ENCODE results near the gene AKT3. TPM values are rescaled to one million over a fixed set of nuclear protein-coding genes. Genes with fewer than 3 reads are reported as not detected.

Gene AKT3
- total RNA-seq, 1 donor from 2014 or later = 35.3 TPM

DNA sequence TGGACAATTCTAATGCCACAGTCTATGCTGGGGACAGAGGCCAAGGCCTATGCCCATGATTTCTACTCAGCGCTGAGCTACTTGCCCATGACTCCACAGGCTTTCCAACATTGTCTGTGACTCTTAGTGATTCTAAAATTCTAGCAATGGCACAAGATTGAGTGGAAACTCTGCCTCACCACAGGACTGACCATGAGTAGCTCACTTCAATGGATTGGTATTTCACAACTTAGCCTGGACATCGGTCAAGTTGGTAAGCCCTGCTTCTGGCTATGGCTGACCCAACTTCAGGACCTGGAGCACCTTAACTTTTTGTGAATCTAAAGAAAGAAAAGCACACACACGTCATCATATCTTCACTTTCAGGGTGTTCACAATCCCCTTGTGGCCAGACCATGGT is 339.1 kb downstream of the AKT3 start:
- H3K36me3 Mint-ChIP-seq (ENCODE audit: low read depth) = peaks cover 12% of the 10 kb centered on the region
- peaks cover 20% of the 10 kb centered on the region for H3K4me1 Mint-ChIP-seq (ENCODE audit: low read depth)
- no peaks in the 10 kb centered on the region for H3K9me3 Mint-ChIP-seq
- H3K4me3 Mint-ChIP-seq (ENCODE audit: low read depth) = no peak overlapping the region
- H3K27me3 Mint-ChIP-seq (ENCODE audit: low read depth) = no peaks in the 10 kb centered on the region
- DNase-seq (ENCODE audit: low spot score) = no peak
- H3K27ac Mint-ChIP-seq = no peak overlapping the region
- intact Hi-C loops (cut with micrococcal nuclease) = no loop called here

DNA sequence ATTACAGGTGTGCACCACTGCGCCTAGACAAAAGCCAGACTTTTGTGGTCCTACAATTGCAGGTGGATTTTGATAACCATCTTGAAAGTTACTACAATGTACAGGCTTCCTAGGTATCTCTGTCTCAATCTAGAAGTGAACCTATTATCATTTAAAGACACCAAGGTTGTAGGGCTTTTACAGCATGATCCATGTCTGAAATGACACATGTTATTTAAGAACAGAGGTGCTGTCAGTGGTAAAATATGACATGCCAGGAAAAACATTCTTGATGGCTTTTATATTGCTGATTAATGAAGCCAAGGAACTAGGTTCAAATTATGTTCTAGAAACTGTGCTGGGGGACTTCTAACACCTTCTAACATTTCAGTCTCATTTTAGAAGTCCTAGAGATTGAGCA is 341.1 kb downstream of the AKT3 start:
- Mint-ChIP-seq H3K9me3 (no peaks in the 10 kb centered on the region), H3K4me1 (ENCODE audit: low read depth) (peaks cover 16% of the 10 kb centered on the region), H3K4me3 (ENCODE audit: low read depth) (no peak overlapping the region), H3K27me3 (ENCODE audit: low read depth) (no peaks in the 10 kb centered on the region), H3K27ac (no peak overlapping the region), H3K36me3 (ENCODE audit: low read depth) (peaks cover 12% of the 10 kb centered on the region)
- intact Hi-C loops (cut with micrococcal nuclease) = no loop called here
- DNase-seq (ENCODE audit: low spot score) = no peak

DNA sequence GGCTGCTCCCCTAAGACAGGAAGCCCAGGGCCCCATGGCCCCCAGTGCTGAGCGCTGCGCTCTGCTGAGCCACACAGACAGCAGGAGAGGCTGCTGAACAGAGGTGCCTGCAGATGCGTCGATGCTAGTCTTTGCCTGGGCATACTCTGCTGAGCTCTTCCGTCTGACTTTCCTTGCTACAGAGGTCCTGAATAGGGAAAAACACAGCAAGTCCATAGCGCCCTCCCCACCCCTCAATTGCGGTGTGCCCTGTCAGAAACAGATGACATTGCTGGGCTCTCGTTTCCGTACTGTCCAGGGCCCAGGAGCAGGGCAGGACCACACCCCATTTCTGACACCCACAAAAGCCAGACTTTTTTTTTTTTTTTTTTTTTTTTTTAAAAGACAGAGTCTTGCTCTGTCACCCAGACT is 341.7 kb downstream of the AKT3 start:
- Mint-ChIP-seq H3K9me3 (no peaks in the 10 kb centered on the region), H3K27me3 (ENCODE audit: low read depth) (no peaks in the 10 kb centered on the region), H3K36me3 (ENCODE audit: low read depth) (peaks cover 15% of the 10 kb centered on the region), H3K4me1 (ENCODE audit: low read depth) (peaks cover 16% of the 10 kb centered on the region), H3K27ac (no peak overlapping the region), H3K4me3 (ENCODE audit: low read depth) (no peak overlapping the region)
- intact Hi-C loops (cut with micrococcal nuclease) = no loop called here
- DNase-seq (ENCODE audit: low spot score) = no peak

DNA sequence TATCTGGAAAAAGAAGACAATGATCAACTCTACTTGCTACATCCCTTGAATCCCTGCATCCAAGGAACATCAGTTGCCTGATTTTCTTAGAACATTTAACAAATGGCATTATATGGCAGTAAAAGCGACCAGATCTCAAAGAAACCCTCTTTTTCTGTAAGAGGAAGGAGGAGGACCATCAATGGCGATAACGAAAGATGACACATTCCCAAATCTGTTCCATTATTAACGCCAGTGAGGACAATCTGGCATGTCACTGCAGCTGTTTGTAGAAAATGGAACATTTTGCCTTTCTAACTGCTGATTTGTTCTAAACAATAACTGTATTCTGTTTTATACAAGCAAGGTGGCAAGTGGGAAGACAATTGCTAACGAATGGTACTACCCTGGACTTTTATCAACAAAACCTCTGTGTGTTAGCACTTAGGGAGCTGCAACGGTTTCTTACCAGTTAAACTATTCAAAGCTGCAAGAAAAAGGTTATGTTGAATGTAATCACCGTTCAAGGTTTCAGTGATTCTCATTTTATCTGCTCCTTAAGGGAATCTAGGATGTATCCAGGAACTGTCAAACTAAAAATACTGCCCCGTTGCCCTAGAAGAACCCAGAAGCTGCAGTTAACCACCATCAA is 342.3 kb downstream of the AKT3 start:
- Mint-ChIP-seq H3K36me3 (ENCODE audit: low read depth) (peaks cover 18% of the 10 kb centered on the region), H3K27me3 (ENCODE audit: low read depth) (no peaks in the 10 kb centered on the region), H3K4me3 (ENCODE audit: low read depth) (no peak overlapping the region), H3K27ac (no peak overlapping the region), H3K9me3 (no peaks in the 10 kb centered on the region), H3K4me1 (ENCODE audit: low read depth) (peaks cover 16% of the 10 kb centered on the region)
- DNase-seq (ENCODE audit: low spot score) = no peak
- intact Hi-C loops (cut with micrococcal nuclease) = no loop called here

DNA sequence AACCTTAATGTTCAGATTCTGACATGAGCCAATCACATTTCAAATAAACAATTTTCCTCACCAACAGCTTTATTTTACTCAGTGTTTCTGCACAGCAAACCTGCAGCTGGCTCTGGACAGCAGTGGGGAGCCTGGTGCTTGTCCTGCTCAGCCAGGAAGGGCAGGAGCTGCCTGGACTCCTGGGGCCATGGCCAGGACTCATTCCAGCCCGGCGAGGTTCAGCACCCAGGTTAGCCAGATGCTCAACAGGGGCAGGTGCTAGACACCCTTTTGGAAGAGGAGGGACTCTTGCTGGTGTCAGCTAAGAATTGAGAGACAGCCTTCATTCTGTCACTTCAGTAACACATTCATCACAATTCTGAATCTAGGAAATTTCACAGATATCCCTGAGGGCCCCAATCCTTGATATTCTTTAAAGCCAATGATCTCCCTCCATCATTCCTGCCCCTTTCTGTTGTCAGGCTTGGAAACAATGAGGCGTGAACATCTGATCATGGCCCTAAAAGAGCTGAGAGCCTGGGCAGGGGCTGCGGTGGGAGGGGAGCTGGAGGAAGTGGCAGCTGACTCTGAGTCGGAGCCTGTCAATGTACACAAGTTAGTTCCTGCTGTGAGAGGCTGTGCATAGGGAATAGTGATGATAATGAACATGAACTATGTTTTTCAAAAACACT is 342.9 kb downstream of the AKT3 start:
- Mint-ChIP-seq H3K36me3 (ENCODE audit: low read depth) (peaks cover 23% of the 10 kb centered on the region), H3K27me3 (ENCODE audit: low read depth) (no peaks in the 10 kb centered on the region), H3K9me3 (no peaks in the 10 kb centered on the region), H3K4me3 (ENCODE audit: low read depth) (no peak overlapping the region), H3K27ac (no peak overlapping the region), H3K4me1 (ENCODE audit: low read depth) (peaks cover 16% of the 10 kb centered on the region)
- DNase-seq (ENCODE audit: low spot score) = no peak
- intact Hi-C loops (cut with micrococcal nuclease) = no loop called here

DNA sequence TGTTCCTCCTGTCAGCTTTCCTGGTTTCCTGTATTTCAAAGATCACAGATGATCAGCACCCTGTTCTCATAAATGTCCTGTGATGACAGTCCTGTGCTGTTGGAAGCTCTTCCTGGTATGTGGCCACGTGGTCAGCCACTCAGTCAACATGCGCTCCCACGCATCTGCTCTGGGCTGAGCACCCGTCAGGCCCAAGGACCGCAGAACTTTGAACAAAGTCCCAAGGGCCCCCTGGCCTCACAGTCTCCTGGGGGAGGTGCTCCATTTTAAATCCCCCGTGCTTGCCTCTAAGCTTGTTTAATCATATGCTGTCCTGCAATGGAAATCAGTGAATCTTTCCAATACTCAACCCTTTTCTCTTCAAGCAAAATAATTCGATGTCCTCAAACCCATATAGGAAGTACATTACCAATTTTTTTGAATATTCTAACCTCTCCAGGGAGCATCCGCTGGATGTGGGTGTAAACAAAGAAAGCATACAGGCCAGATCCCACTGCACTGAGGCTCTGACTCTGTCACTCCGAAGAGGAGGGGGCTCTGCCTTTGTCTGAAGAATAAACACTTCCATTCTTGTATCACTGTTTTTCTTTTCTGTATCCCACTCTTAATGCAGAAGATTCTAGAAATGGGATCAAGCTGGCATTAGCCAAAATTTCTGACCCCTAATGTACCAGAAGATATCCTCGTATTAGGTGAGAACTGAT is 343.9 kb downstream of the AKT3 start:
- Mint-ChIP-seq H3K9me3 (no peaks in the 10 kb centered on the region), H3K27me3 (ENCODE audit: low read depth) (no peaks in the 10 kb centered on the region), H3K27ac (no peak overlapping the region), H3K4me1 (ENCODE audit: low read depth) (peaks cover 16% of the 10 kb centered on the region), H3K4me3 (ENCODE audit: low read depth) (no peak overlapping the region), H3K36me3 (ENCODE audit: low read depth) (peaks cover 16% of the 10 kb centered on the region)
- intact Hi-C loops (cut with micrococcal nuclease) = no loop called here
- no peak for DNase-seq (ENCODE audit: low spot score)

DNA sequence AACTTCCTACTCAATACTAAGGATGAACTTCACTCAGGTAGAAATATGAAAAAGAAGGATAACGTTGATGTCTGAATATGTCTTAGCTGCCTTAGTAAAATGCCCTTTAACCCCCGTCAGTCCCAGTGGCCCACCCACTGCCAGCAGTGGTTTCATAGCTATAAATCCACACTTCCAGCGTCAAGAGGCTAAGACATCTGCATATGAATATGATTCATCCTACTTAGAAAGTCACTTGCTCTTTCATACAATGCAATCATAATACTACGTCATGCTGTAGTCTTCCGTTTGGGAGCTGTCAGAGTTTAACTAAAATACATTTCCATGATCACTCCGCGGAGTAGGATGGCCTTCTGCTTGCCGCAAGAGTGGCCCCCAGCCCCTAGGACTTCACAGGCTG is 346.9 kb downstream of the AKT3 start:
- no peak for DNase-seq (ENCODE audit: low spot score)
- Mint-ChIP-seq H3K4me3 (ENCODE audit: low read depth) (no peak overlapping the region), H3K27me3 (ENCODE audit: low read depth) (no peaks in the 10 kb centered on the region), H3K27ac (no peak overlapping the region), H3K4me1 (ENCODE audit: low read depth) (peaks cover 7% of the 10 kb centered on the region), H3K9me3 (no peaks in the 10 kb centered on the region), H3K36me3 (ENCODE audit: low read depth) (peaks cover 11% of the 10 kb centered on the region)
- intact Hi-C loops (cut with micrococcal nuclease) = no loop called here

DNA sequence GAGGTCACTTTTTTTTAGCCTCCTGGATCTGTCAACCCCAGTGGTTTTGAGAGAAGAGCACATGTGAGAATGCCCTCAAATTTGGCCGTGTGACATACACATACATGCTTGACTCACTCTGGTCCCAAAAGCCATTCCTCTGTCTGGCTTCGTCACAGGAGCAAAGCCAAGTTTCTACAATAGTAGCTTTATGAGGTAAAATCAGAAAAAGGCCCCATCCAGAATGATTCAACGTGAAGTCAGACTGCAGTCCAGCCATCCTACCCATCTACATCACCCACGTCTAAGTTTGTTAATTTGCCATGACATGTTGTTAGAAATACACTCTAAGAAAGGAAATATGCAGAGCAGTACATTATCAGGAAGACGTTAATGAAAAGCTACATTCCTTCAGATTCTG is 349.0 kb downstream of the AKT3 start:
- H3K9me3 Mint-ChIP-seq = no peaks in the 10 kb centered on the region
- intact Hi-C loops (cut with micrococcal nuclease) = no loop called here
- H3K36me3 Mint-ChIP-seq (ENCODE audit: low read depth) = peaks cover 11% of the 10 kb centered on the region
- peaks cover 4% of the 10 kb centered on the region for H3K4me1 Mint-ChIP-seq (ENCODE audit: low read depth)
- DNase-seq (ENCODE audit: low spot score) = no peak
- H3K27me3 Mint-ChIP-seq (ENCODE audit: low read depth) = no peaks in the 10 kb centered on the region
- H3K27ac Mint-ChIP-seq = no peak overlapping the region
- H3K4me3 Mint-ChIP-seq (ENCODE audit: low read depth) = no peak overlapping the region

DNA sequence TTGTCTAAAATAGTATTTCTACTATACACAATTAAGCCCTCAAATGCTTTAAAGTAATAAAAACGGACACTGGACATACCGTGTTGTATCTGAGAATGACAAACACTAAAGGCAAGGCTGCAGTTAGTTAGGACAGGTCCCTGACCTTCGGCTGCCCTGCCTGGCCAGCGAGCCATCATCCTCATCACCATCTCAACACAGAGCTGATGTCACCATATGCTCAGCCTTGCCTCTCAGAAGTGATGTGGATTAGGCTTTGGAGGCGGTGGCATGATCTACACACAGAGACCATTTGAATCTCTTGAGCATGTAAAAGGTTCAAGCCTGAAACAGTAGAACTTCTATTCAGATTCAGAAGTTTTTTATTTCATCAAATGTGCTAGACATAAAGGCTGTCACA is 349.5 kb downstream of the AKT3 start:
- H3K9me3 Mint-ChIP-seq = no peaks in the 10 kb centered on the region
- intact Hi-C loops (cut with micrococcal nuclease) = no loop called here
- no peak overlapping the region for H3K4me3 Mint-ChIP-seq (ENCODE audit: low read depth)

DNA sequence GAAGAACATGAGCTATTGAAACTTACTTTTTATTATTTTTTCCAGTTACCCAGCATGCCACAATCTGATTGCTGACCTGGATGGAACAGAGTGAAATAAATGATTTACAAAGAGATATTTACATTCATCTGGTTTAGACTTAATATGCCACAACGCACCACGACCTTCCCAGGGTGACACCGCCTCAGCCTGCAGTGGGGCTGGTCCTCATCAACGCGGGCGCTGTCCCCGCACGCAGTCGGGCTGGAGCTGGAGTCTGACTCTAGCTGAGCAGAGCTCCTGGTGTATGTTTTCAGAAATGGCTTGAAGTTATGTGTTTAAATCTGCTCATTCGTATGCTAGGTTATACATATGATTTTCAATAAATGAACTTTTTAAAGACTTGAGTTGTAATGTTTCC is 350.3 kb downstream of the AKT3 start:
- H3K36me3 Mint-ChIP-seq (ENCODE audit: low read depth) = peaks cover 11% of the 10 kb centered on the region
- H3K27ac Mint-ChIP-seq = no peak overlapping the region
- H3K4me1 Mint-ChIP-seq (ENCODE audit: low read depth) = peaks cover 5% of the 10 kb centered on the region
- intact Hi-C loops (cut with micrococcal nuclease) = no loop called here
- no peaks in the 10 kb centered on the region for H3K9me3 Mint-ChIP-seq
- no peak overlapping the region for H3K4me3 Mint-ChIP-seq (ENCODE audit: low read depth)
- no peaks in the 10 kb centered on the region for H3K27me3 Mint-ChIP-seq (ENCODE audit: low read depth)
- no peak for DNase-seq (ENCODE audit: low spot score)

More for the DNA sequence above, 349.5 kb downstream of the AKT3 start:
- H3K4me1 Mint-ChIP-seq (ENCODE audit: low read depth) = peaks cover 5% of the 10 kb centered on the region
- no peaks in the 10 kb centered on the region for H3K27me3 Mint-ChIP-seq (ENCODE audit: low read depth)
- H3K36me3 Mint-ChIP-seq (ENCODE audit: low read depth) = peaks cover 11% of the 10 kb centered on the region
- H3K27ac Mint-ChIP-seq = no peak overlapping the region
- DNase-seq (ENCODE audit: low spot score) = no peak

DNA sequence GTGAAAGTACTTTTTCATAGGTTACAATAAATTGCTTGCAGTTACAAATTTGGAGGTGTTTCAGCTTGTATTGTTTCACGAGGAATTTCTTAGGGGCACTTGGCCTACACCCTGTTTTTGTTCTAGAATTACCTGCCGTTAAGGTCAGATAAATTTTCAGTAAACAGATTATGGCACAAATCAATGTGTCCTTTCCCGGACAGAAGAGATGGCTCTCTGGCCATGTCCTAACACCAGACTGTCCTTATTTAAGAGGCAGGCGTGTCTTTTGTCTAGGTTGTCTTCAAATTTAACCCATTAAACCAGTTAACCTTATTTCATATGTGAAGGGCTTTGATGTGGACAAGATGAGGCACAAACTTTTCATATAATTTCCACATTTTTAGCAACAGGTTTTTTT is 350.8 kb downstream of the AKT3 start:
- H3K27me3 Mint-ChIP-seq (ENCODE audit: low read depth) = no peaks in the 10 kb centered on the region
- no peaks in the 10 kb centered on the region for H3K9me3 Mint-ChIP-seq
- H3K4me1 Mint-ChIP-seq (ENCODE audit: low read depth) = peaks cover 5% of the 10 kb centered on the region
- H3K27ac Mint-ChIP-seq = no peak overlapping the region
- H3K4me3 Mint-ChIP-seq (ENCODE audit: low read depth) = no peak overlapping the region
- intact Hi-C loops (cut with micrococcal nuclease) = no loop called here
- H3K36me3 Mint-ChIP-seq (ENCODE audit: low read depth) = peaks cover 11% of the 10 kb centered on the region
- no peak for DNase-seq (ENCODE audit: low spot score)

DNA sequence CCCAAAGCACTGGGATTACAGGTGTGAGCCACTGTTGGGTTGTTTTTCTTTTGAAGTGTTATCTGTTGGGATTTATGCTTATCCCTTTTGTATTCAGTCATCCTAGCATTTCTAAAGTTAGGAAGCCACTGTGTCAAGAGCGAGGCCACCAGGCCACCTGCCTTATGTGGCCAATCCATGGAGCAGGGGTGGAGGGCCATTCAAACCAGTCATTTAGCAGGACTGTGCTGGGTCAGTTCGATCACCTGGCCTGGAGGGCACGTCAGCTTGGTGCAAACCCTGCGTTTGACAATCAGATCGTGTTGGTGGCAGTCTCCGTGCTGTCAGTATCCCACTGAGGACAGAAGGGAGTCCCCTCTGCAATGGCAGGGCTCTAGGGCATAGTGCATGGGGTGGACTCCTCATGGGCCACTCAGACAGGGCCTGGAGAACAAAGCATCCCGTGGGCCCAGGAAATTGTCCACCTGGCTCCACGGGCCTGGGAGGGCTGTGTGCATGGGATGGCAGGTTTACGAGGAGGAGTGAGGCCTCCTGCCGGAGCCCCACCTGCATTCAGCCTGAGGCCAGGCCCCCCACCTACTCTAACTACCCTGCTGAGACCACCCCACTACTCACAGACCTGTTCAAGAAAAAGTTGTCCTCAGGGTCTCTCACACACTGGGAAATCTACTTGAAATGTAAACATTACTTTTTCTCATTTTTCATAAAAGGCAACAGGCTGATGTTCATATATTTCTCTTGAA is 351.9 kb downstream of the AKT3 start:
- no peak overlapping the region for H3K27ac Mint-ChIP-seq
- H3K27me3 Mint-ChIP-seq (ENCODE audit: low read depth) = no peaks in the 10 kb centered on the region
- DNase-seq (ENCODE audit: low spot score) = no peak
- H3K9me3 Mint-ChIP-seq = no peaks in the 10 kb centered on the region
- H3K4me1 Mint-ChIP-seq (ENCODE audit: low read depth) = peaks cover 5% of the 10 kb centered on the region
- intact Hi-C loops (cut with micrococcal nuclease) = no loop called here
- no peak overlapping the region for H3K4me3 Mint-ChIP-seq (ENCODE audit: low read depth)
- peaks cover 8% of the 10 kb centered on the region for H3K36me3 Mint-ChIP-seq (ENCODE audit: low read depth)

DNA sequence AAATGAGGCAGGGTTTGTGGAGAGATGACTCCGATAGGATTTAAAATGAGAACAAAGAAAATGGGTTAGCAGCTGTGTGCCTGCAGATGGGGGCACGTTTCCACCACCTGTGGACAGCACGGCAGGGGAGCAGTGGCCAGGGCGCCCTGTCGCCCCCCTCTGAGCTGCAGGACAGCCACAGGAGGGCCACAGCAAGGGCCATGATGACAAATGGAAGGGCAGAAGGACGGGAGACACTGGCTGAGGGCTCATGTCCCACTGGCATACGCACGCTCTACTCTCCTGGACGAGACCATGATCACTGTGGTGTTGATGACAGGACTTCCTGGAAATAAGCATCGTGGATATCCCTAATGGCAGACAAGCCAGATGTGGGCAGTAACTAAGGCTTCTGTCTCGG is 353.2 kb downstream of the AKT3 start:
- DNase-seq (ENCODE audit: low spot score) = no peak
- no peak overlapping the region for H3K4me3 Mint-ChIP-seq (ENCODE audit: low read depth)
- no peak overlapping the region for H3K27ac Mint-ChIP-seq
- H3K36me3 Mint-ChIP-seq (ENCODE audit: low read depth) = no peaks in the 10 kb centered on the region
- H3K27me3 Mint-ChIP-seq (ENCODE audit: low read depth) = no peaks in the 10 kb centered on the region
- H3K9me3 Mint-ChIP-seq = no peaks in the 10 kb centered on the region
- intact Hi-C loops (cut with micrococcal nuclease) = no loop called here
- H3K4me1 Mint-ChIP-seq (ENCODE audit: low read depth) = peaks cover 5% of the 10 kb centered on the region
